Central memory CD8-positive, alpha-beta T cell (primary cell): ENCODE measurements around the gene ACOX2.

ENCODE experiments used
- ATAC-seq: fragments of 150-1000 bp; cut with Tn5 transposase; replicated peaks from 2 replicates; pipeline ENCODE4 v1.10.0; 2022; ENCODE audit warnings: mild to moderate bottlenecking, moderate FRiP score, moderate number of reproducible peaks; ENCODE audit not compliant: poor library complexity, severe bottlenecking; ENCODE audit errors: extremely low read depth
- DNase-seq, 2 donors: peaks; one replicate each; pipeline ENCODE4 v3.0.0; 2021; ENCODE audit warnings: low spot score in 2 of 2
- H3K27ac Mint-ChIP-seq: one replicate; pipeline ENCODE4 v1.8.0; 2022; ENCODE audit warnings: low read depth, mild to moderate bottlenecking, moderate library complexity, mixed read lengths
- H3K27me3 Mint-ChIP-seq: one replicate; pipeline ENCODE4 v1.8.0; 2022; ENCODE audit warnings: mixed read lengths
- H3K36me3 Mint-ChIP-seq: one replicate; pipeline ENCODE4 v1.8.0; 2022; ENCODE audit warnings: mild to moderate bottlenecking, moderate library complexity, mixed read lengths; ENCODE audit not compliant: insufficient read depth
- H3K4me1 Mint-ChIP-seq: one replicate; pipeline ENCODE4 v1.8.0; 2022; ENCODE audit warnings: mixed read lengths
- H3K4me3 Mint-ChIP-seq: one replicate; pipeline ENCODE4 v1.8.0; 2022; ENCODE audit warnings: mild to moderate bottlenecking, moderate library complexity, mixed read lengths
- H3K9me3 Mint-ChIP-seq: one replicate; pipeline ENCODE4 v1.8.0; 2022; ENCODE audit warnings: mixed read lengths

Gene ACOX2

GRCh38 chr3:58536501-58537411 is at the start of gene ACOX2:
ACOX2 (minus strand) TSS chr3:58537190; CDS start chr3:58535106, 2,084 bp downstream.
- DNase-seq (no peak), ATAC-seq (no peak)
- H3K4me3 Mint-ChIP-seq, result no peak within 1 kb of the TSS
- H3K27ac Mint-ChIP-seq, result no peak within 1 kb of the TSS
- H3K36me3 Mint-ChIP-seq, result no peaks in the 10 kb centered on the region
- no peaks in the 10 kb centered on the region for H3K9me3 Mint-ChIP-seq
- peaks cover 11% of the 10 kb centered on the region for H3K4me1 Mint-ChIP-seq
- H3K27me3 Mint-ChIP-seq, result no peaks in the 10 kb centered on the region

- H3K4me1 Mint-ChIP-seq, result peaks cover 20% of the 10 kb centered on the region
- ATAC-seq, result no peak
These were observed 49.0 kb upstream of the ACOX2 start for GRCh38 chr3:58585994-58586393.

DNA sequence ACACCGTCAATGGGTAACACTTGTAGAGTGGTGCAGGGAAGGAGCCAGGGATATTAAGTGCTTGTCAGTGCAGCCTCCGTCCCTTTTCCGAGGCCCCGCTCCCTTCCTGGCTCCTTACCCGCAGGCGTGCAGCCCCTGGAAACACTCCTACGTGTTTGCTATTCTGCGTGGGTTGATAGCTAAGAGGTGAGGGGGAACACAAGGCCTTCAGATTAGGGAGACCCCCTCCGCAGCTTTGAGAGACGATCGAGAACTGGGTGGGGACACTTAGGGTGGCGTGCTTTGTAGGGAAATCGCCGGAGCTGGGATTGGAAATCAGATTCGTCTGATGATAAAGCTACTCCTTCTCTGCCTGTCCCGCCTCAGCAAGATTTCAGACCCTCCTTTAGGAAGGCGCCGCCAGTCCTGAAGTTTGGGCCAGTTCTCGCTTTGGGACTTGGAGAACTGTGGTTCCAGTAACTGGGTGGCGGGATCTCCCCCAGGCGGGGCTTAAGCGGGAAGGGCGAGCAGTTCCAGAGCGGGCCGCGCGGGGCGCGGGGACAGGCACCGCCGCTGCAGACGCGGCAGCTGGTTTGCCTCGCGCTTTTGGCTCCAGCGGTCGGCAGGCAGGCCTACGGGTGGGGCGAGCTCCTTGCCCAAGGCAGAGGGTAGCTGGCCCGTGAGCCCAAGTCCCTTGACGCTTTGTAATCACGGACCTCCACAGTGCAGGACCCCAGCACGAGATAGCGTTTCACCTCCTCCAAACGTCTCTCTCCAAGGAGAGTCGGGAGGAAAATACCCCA is 48.2 kb upstream of the ACOX2 start:
- H3K4me3 Mint-ChIP-seq, result peak overlapping the region; percentile 91
- H3K36me3 Mint-ChIP-seq, result peaks cover 2% of the 10 kb centered on the region
- peak overlapping the region; percentile 59 for H3K27ac Mint-ChIP-seq
- ATAC-seq (peak; percentile 85), DNase-seq (peak in 1 of 2 donors; percentile 18)
- H3K4me1 Mint-ChIP-seq, result peaks cover 20% of the 10 kb centered on the region
- no peaks in the 10 kb centered on the region for H3K9me3 Mint-ChIP-seq
- peaks cover 59% of the 10 kb centered on the region for H3K27me3 Mint-ChIP-seq

More at GRCh38 chr3:58585994-58586393, 49.0 kb upstream of the ACOX2 start:
- Mint-ChIP-seq H3K27me3 (peaks cover 59% of the 10 kb centered on the region), H3K27ac (no peak overlapping the region), H3K4me3 (peak overlapping the region; percentile 91), H3K36me3 (peaks cover 2% of the 10 kb centered on the region), H3K9me3 (no peaks in the 10 kb centered on the region)
- no peak for DNase-seq

- H3K4me3 Mint-ChIP-seq, result peak overlapping the region; percentile 91
- H3K27me3 Mint-ChIP-seq, result peaks cover 59% of the 10 kb centered on the region
- peaks cover 20% of the 10 kb centered on the region for H3K4me1 Mint-ChIP-seq
- peak overlapping the region; percentile 59 for H3K27ac Mint-ChIP-seq
- H3K9me3 Mint-ChIP-seq, result no peaks in the 10 kb centered on the region
- no peak for DNase-seq
- ATAC-seq, result no peak
- H3K36me3 Mint-ChIP-seq, result peaks cover 2% of the 10 kb centered on the region
These were observed 47.7 kb upstream of the ACOX2 start for GRCh38 chr3:58584690-58585004.

- Mint-ChIP-seq H3K36me3 (no peaks in the 10 kb centered on the region), H3K27me3 (peaks cover 35% of the 10 kb centered on the region), H3K27ac (no peak overlapping the region), H3K4me1 (peaks cover 20% of the 10 kb centered on the region), H3K4me3 (no peak overlapping the region), H3K9me3 (no peaks in the 10 kb centered on the region)
- DNase-seq (no peak), ATAC-seq (no peak)
These were observed 44.5 kb upstream of the ACOX2 start for GRCh38 chr3:58581328-58582091.

GRCh38 chr3:58580826-58581327 is 43.9 kb upstream of the ACOX2 start:
- Mint-ChIP-seq H3K27me3 (peaks cover 29% of the 10 kb centered on the region), H3K9me3 (no peaks in the 10 kb centered on the region), H3K36me3 (no peaks in the 10 kb centered on the region), H3K27ac (no peak overlapping the region), H3K4me3 (no peak overlapping the region), H3K4me1 (peaks cover 14% of the 10 kb centered on the region)
- ATAC-seq (no peak), DNase-seq (no peak)

GRCh38 chr3:58578873-58579272 is 41.9 kb upstream of the ACOX2 start:
- no peak overlapping the region for H3K4me3 Mint-ChIP-seq
- H3K36me3 Mint-ChIP-seq, result no peaks in the 10 kb centered on the region
- no peaks in the 10 kb centered on the region for H3K9me3 Mint-ChIP-seq
- H3K4me1 Mint-ChIP-seq, result no peaks in the 10 kb centered on the region
- H3K27ac Mint-ChIP-seq, result no peak overlapping the region
- DNase-seq (no peak), ATAC-seq (no peak)
- peaks cover 9% of the 10 kb centered on the region for H3K27me3 Mint-ChIP-seq

DNA sequence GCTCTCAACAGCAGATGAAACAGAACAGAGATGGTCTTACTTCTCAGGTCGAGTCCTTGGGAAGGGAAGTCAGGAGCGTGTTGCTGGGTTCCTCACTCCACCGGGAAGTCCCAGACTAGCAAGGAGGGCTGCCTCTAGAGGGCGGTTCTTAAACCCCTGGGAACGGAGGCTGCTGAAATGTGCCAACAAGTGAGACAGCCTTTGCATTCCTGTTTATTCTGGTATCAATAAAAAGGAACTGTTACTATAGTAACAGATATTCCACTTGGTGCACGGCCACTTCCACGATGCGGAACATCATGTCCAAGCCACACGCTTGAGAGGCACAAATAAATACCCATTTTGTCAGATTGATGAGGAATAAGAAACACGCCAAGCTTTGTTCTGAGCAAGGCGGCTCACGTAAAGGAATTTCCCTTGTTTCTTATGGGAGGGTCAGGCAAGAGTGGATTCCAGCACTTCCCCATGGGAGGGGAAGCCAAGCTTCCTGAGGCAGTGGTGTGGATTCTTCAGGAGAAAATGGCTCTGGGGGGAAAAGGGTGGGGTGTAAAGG is 40.4 kb upstream of the ACOX2 start, which contains the start of gene FAM107A:
TSS of gene FAM107A (minus strand) at position 123 of the 553 bp plus-strand sequence. CDS start 7,531 bp downstream, outside the sequence.
- no peak for DNase-seq
- Mint-ChIP-seq H3K27me3 (peaks cover 7% of the 10 kb centered on the region), H3K27ac (no peak within 1 kb of the TSS), H3K4me1 (no peaks in the 10 kb centered on the region), H3K36me3 (no peaks in the 10 kb centered on the region), H3K9me3 (no peaks in the 10 kb centered on the region), H3K4me3 (no peak within 1 kb of the TSS)
- no peak for ATAC-seq

- no peak overlapping the region for H3K27ac Mint-ChIP-seq
- H3K4me1 Mint-ChIP-seq, result no peaks in the 10 kb centered on the region
- ATAC-seq, result no peak
- H3K4me3 Mint-ChIP-seq, result no peak overlapping the region
- peaks cover 10% of the 10 kb centered on the region for H3K27me3 Mint-ChIP-seq
- DNase-seq, result no peak
- H3K9me3 Mint-ChIP-seq, result no peaks in the 10 kb centered on the region
- H3K36me3 Mint-ChIP-seq, result no peaks in the 10 kb centered on the region
These were observed 39.7 kb upstream of the ACOX2 start for GRCh38 chr3:58576716-58577115.

- no peaks in the 10 kb centered on the region for H3K36me3 Mint-ChIP-seq
- no peaks in the 10 kb centered on the region for H3K4me1 Mint-ChIP-seq
- H3K27me3 Mint-ChIP-seq, result peaks cover 7% of the 10 kb centered on the region
- no peak for DNase-seq
- no peaks in the 10 kb centered on the region for H3K9me3 Mint-ChIP-seq
- no peak for ATAC-seq
- no peak overlapping the region for H3K27ac Mint-ChIP-seq
- H3K4me3 Mint-ChIP-seq, result no peak overlapping the region
These were observed 39.1 kb upstream of the ACOX2 start for GRCh38 chr3:58575971-58576652.

- H3K4me3 Mint-ChIP-seq, result no peak overlapping the region
- no peaks in the 10 kb centered on the region for H3K4me1 Mint-ChIP-seq
- no peak for DNase-seq
- no peaks in the 10 kb centered on the region for H3K36me3 Mint-ChIP-seq
- peaks cover 7% of the 10 kb centered on the region for H3K27me3 Mint-ChIP-seq
- H3K27ac Mint-ChIP-seq, result no peak overlapping the region
- no peak for ATAC-seq
- no peaks in the 10 kb centered on the region for H3K9me3 Mint-ChIP-seq
These were observed 37.7 kb upstream of the ACOX2 start for GRCh38 chr3:58574682-58575081.
